Naive thymus-derived CD4-positive, alpha-beta T cell (primary cell): ENCODE results near the gene HOXA9. TPM values are rescaled to one million over a fixed set of nuclear protein-coding genes. Genes with fewer than 3 reads are reported as not detected.

Source experiments
- ATAC-seq: fragments of 150-1000 bp; cut with Tn5 transposase; 2 replicates; pipeline ENCODE4 v1.10.0; 2021; ENCODE audit warnings: mild to moderate bottlenecking, moderate library complexity
- CTCF ChIA-PET: fragments of 350-600 bp; sonication (Branson Sonifier 250); formaldehyde crosslinking; loops from one replicate; lab custom pipeline; 2021; ENCODE audit warnings: antibody characterized with exemption; lab: Charles Lee
- POLR2A ChIA-PET: fragments of 350-600 bp; sonication (Branson Sonifier 250); formaldehyde crosslinking; loops from one replicate; lab custom pipeline; 2021; ENCODE audit warnings: antibody characterized with exemption, inconsistent platforms; lab: Charles Lee
- DNase-seq, 9 donors: peaks; one replicate each; pipeline versions ENCODE4 v3.0.0 to v3.0.0-alpha.2; 2020 to 2022; ENCODE audit warnings: mixed read lengths in 1 of 9
- H3K27ac ChIP-seq: one replicate; pipeline ENCODE4 v1.7.0; 2013; ENCODE audit warnings: mild to moderate bottlenecking, low read depth, low read length, moderate library complexity
- H3K27me3 ChIP-seq, 2 donors: one replicate each; pipeline ENCODE4 v1.7.0; 2013; ENCODE audit warnings: low read length in 2 of 2, mild to moderate bottlenecking in 2 of 2, moderate library complexity in 2 of 2; ENCODE audit not compliant: control insufficient read depth in 2 of 2, insufficient read depth in 2 of 2
- H3K36me3 ChIP-seq, 3 experiments: 1 replicate in 2 of 3; 2 replicates in 1 of 3; pipeline ENCODE4 v1.7.0; 2013; ENCODE audit warnings: low read length in 3 of 3, mild to moderate bottlenecking in 3 of 3, moderate library complexity in 1 of 3; ENCODE audit not compliant: insufficient read depth in 3 of 3, control insufficient read depth in 2 of 3
- H3K4me1 ChIP-seq, 2 donors: one replicate each; pipeline ENCODE4 v1.7.0; 2013; ENCODE audit warnings: low read length in 2 of 2, mild to moderate bottlenecking in 2 of 2, moderate library complexity in 1 of 2; ENCODE audit not compliant: control insufficient read depth in 2 of 2, insufficient read depth in 2 of 2
- H3K4me3 ChIP-seq: 2 replicates; pipeline ENCODE4 v1.7.0; 2013; ENCODE audit warnings: mild to moderate bottlenecking, low read length
- H3K9me3 ChIP-seq, 3 experiments: 1 replicate in 2 of 3; 2 replicates in 1 of 3; pipeline ENCODE4 v1.7.0; 2013; ENCODE audit warnings: low read length in 3 of 3; ENCODE audit not compliant: control insufficient read depth in 2 of 3
- H3K27ac Mint-ChIP-seq, 9 donors: one replicate each; pipeline ENCODE4 v1.8.0; 2020 to 2022; ENCODE audit warnings: mixed read lengths in 9 of 9, mild to moderate bottlenecking in 8 of 9, moderate library complexity in 5 of 9, inconsistent platforms in 2 of 9
- H3K27me3 Mint-ChIP-seq, 5 donors: one replicate each; pipeline ENCODE4 v1.8.0; 2021 to 2022; ENCODE audit warnings: mixed read lengths in 5 of 5, mild to moderate bottlenecking in 1 of 5
- H3K36me3 Mint-ChIP-seq, 5 donors: one replicate each; pipeline ENCODE4 v1.8.0; 2020 to 2022; ENCODE audit warnings: mixed read lengths in 5 of 5, mild to moderate bottlenecking in 3 of 5, inconsistent platforms in 1 of 5
- H3K4me1 Mint-ChIP-seq, 7 donors: one replicate each; pipeline ENCODE4 v1.8.0; 2020 to 2022; ENCODE audit warnings: mixed read lengths in 7 of 7, mild to moderate bottlenecking in 3 of 7, inconsistent platforms in 1 of 7
- H3K4me3 Mint-ChIP-seq, 10 donors: one replicate each; pipeline ENCODE4 v1.8.0; 2020 to 2022; ENCODE audit warnings: mild to moderate bottlenecking in 10 of 10, mixed read lengths in 10 of 10, moderate library complexity in 6 of 10, inconsistent platforms in 2 of 10
- H3K9me3 Mint-ChIP-seq, 11 donors: one replicate each; pipeline ENCODE4 v1.8.0; 2020 to 2022; ENCODE audit warnings: mixed read lengths in 11 of 11, mild to moderate bottlenecking in 4 of 11, inconsistent platforms in 1 of 11, moderate library complexity in 1 of 11
- intact Hi-C, 2 donors: fragments of 100-400 bp; cut with micrococcal nuclease; formaldehyde crosslinking; loops; one replicate each; pipeline ENCODE4 v1.15.1; 2023
- polyA plus RNA-seq, 2 donors: library from polyadenylated mRNA; unstranded; fragments of 300-500 nt; fragmentation: Illumina TruSeq; gene quantifications; one replicate each; pipeline ENCODE4 v1.2.3, GENCODE V29; 2021
- total RNA-seq, 6 experiments: library from RNA in 5 of 6; stranded (reverse) in 5 of 6; gene quantifications; 1 replicate in 5 of 6; 2 replicates in 1 of 6; pipeline ENCODE4 v1.2.3 and lab custom pipeline; 2021 to 2026

Gene HOXA9
- total and polyA plus RNA-seq, 7 experiments from 2014 or later, result 0.70 to 1.7 TPM; not detected in 5

DNA sequence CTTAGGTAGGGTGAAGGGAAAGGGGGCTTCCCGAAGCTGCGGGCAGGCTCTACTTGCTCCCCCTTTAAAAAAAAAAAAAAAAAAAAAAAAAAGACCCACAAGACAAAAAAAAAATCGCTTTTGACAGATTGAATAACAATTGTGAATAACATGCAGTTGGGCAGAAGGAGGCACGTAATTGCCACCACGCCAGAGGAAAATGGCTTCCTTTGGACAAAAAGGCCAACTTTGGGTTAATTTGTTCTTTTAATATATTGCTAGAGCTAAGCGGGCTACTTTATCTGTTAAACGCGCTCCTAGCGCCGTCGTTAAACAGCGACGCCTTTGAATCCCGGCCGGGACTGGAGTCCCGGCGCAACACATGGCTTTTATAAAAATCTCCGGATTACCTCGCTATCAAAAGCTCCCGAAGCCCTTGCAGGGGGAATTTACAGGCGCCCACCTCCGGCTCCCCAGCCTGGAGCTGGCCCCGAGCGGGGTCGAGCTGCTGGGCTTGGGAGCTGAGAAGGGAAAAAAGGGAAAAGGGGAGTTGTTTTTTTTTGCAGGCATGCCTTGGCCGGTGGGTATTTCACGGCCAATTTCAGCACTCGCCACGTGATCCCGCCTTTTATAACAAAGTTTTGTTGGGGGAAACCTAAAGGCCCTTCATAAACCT is 18.5 kb upstream of the HOXA9 start:
- H3K4me1 Mint-ChIP-seq, result peaks cover 29 to 55% (median 46%) of the 10 kb centered on the region in 7 donors
- Histone ChIP-seq H3K9me3 (no peaks in the 10 kb centered on the region), H3K36me3 (no peaks in the 10 kb centered on the region), H3K4me1 (peaks cover 34 to 48% of the 10 kb centered on the region in 2 donors), H3K27me3 (peaks cover 53 to 89% of the 10 kb centered on the region in 2 donors), H3K4me3 (peak overlapping the region; percentile 39), H3K27ac (no peak overlapping the region)
- H3K4me3 Mint-ChIP-seq, result peak overlapping the region; percentile 17 to 87 (median 58)
- ChIA-PET POLR2A (interaction anchor here (0.7 to 1.3 kb wide), 2 partner anchors 16 to 59 kb away, joined by 3 to 7 read pairs; partner anchors contain the start of gene EVX1), CTCF (interaction anchor here (0.6 to 1.6 kb wide), 5 partner anchors 10 to 504 kb away, joined by 3 to 4 read pairs (median 3); no protein-coding TSS in a partner anchor)
- H3K9me3 Mint-ChIP-seq, result peaks cover 0 to 14% (median 0%) of the 10 kb centered on the region in 11 donors
- intact Hi-C loops, result loop anchor here (1.0 to 2.0 kb wide), 4 partner anchors 10 to 17 kb away; partner anchors contain the start of genes HOXA10 (in 1 of the 2) and HOXA13 (in 1 of the 2)
- no peak for ATAC-seq
- peaks cover 79 to 92% (median 83%) of the 10 kb centered on the region in 5 donors for H3K27me3 Mint-ChIP-seq
- H3K36me3 Mint-ChIP-seq, result no peaks in the 10 kb centered on the region
- H3K27ac Mint-ChIP-seq, result peak overlapping the region in 4 of 9 donors; percentile 11 to 65 (median 32)
- DNase-seq, result peak in 2 of 9 donors; percentile 6 to 16

DNA sequence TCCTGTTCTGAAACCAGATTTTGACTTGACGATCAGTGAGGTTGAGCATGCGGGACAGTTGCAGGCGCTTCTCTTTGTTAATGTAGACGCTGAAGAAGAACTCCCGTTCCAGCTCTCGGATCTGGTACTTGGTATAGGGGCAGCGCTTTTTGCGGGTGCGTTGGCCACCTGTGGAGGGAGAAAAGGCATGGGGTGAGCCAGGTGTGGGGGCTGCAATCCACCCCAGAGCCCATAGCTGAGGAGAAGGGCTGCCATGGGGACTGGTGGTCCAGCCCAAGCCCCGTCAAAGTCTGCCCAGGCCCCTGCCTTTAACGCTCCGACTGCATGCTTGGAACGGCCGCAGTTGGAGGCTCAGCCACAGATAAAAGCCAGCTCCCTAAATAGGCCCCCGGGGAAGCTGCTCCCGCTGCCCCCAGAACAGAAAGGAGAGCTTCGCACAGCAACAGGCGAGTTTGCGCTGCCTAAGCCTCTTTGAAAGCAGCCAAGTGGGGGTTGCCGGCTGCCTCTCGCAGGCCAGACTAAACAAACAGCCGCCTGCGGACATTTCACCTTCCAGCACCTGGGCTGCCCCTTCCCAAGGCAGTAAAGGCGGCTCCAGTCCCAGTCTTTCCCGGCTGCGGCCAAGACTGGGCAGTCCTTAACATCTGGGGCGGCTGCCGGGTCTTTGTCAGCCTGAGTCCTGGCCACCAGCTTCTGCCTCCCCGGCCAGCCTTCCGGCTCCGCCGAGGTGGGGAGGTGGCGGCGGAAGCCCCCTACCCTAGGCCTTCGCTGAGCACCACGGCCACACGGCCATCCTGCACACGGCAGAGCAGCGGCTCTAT is 17.7 kb upstream of the HOXA9 start:
- DNase-seq, result peak in 2 of 9 donors; percentile 7 to 22
- Mint-ChIP-seq H3K27ac (peak overlapping the region in 4 of 9 donors; percentile 31 to 80 (median 60)), H3K27me3 (peaks cover 79 to 91% (median 83%) of the 10 kb centered on the region in 5 donors), H3K4me1 (peaks cover 22 to 48% (median 39%) of the 10 kb centered on the region in 7 donors), H3K4me3 (peak overlapping the region in 2 of 10 donors; percentile 78 to 87), H3K36me3 (no peaks in the 10 kb centered on the region), H3K9me3 (peaks cover 0 to 14% (median 0%) of the 10 kb centered on the region in 11 donors)
- POLR2A ChIA-PET, result interaction anchor here (0.7 to 1.3 kb wide), 2 partner anchors 15 to 59 kb away, joined by 3 to 7 read pairs; partner anchors contain the start of gene EVX1
- ATAC-seq, result no peak
- Histone ChIP-seq H3K4me3 (no peak overlapping the region), H3K4me1 (peaks cover 27 to 41% of the 10 kb centered on the region in 2 donors), H3K9me3 (no peaks in the 10 kb centered on the region), H3K27me3 (peaks cover 46 to 84% of the 10 kb centered on the region in 2 donors), H3K36me3 (no peaks in the 10 kb centered on the region), H3K27ac (no peak overlapping the region)
- intact Hi-C loops, result no loop called here
- CTCF ChIA-PET, result interaction anchor here (0.6 to 1.6 kb wide), 4 partner anchors 10 to 503 kb away, joined by 3 to 4 read pairs (median 3); no protein-coding TSS in a partner anchor

DNA sequence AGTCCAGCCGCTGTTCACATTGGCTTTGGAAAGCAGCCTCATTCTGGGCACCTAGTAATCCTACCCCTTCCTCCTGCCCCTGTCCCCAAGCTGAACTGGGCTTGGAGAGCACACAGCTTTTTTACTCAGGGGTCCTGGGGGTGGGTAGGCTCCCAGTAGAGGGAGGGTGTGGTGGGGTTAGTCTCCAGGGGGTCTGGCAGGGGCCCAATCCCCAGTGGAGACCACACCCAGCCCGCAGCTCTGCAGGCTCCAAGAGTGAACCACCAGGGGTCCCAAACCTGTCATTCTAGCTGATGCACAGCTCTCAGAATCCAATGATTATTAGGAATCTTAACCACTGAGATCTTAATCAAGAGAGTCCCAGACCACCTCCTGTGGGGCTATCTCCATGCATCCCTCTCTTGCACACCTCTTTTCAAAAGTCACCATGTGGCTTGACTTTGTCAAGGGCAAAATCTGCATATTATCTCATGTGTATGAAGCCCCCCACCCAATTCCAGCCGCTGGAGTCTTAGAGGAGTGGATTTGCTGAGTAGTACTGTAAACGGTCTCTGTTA is 17.0 kb upstream of the HOXA9 start:
- H3K4me3 Mint-ChIP-seq, result peak overlapping the region in 1 of 10 donors; percentile 87
- POLR2A ChIA-PET, result no interaction called here

DNA sequence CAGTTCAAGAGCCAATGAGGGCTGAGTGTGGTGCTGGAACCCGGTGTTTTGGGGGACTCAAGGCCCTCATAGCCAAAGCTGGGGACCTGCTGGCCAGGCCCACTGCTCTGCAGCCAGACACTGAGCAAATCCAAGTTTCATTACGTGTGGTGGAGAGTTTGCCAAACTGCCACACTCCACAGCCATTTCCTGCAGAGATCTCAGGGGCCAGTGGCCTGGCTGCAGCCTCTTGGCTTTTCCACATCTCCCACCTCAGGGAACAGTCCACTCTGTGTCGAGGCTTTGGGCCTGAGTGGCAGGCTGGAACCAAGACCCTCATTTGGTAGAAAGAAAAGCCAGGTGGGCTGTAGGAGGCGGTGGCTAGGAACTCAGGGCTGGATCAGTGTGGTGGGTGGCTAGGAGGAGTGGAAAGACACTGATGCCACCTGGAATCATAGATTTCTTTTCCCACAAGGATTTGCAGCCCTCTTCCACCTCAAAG is 16.5 kb upstream of the HOXA9 start:
- Mint-ChIP-seq H3K9me3 (peaks cover 0 to 10% (median 0%) of the 10 kb centered on the region in 11 donors), H3K4me1 (peaks cover 17 to 36% (median 29%) of the 10 kb centered on the region in 7 donors), H3K27me3 (peaks cover 76 to 86% (median 79%) of the 10 kb centered on the region in 5 donors), H3K27ac (no peak overlapping the region), H3K4me3 (no peak overlapping the region), H3K36me3 (no peaks in the 10 kb centered on the region)
- ChIA-PET POLR2A (no interaction called here), CTCF (interaction anchor here (1.6 kb wide), 1 partner anchor 8 kb away, joined by 4 read pairs; no protein-coding TSS in a partner anchor)
- DNase-seq (peak in 1 of 9 donors; percentile 4), ATAC-seq (no peak)
- Histone ChIP-seq H3K4me1 (peaks cover 21 to 30% of the 10 kb centered on the region in 2 donors), H3K9me3 (no peaks in the 10 kb centered on the region), H3K4me3 (no peak overlapping the region), H3K36me3 (no peaks in the 10 kb centered on the region), H3K27me3 (peaks cover 35 to 72% of the 10 kb centered on the region in 2 donors), H3K27ac (no peak overlapping the region)
- intact Hi-C loops, result no loop called here

More for the DNA sequence above, 17.0 kb upstream of the HOXA9 start:
- H3K27ac Mint-ChIP-seq, result peak overlapping the region in 2 of 9 donors; percentile 69 to 80
- peaks cover 0 to 14% (median 0%) of the 10 kb centered on the region in 11 donors for H3K9me3 Mint-ChIP-seq
- peaks cover 40 to 77% of the 10 kb centered on the region in 2 donors for H3K27me3 ChIP-seq
- H3K36me3 Mint-ChIP-seq, result no peaks in the 10 kb centered on the region
- no peaks in the 10 kb centered on the region for H3K36me3 ChIP-seq
- intact Hi-C loops, result no loop called here
- no peak for DNase-seq
- H3K9me3 ChIP-seq, result no peaks in the 10 kb centered on the region
- H3K4me1 ChIP-seq, result peaks cover 22 to 34% of the 10 kb centered on the region in 2 donors
- no peak overlapping the region for H3K27ac ChIP-seq
- peaks cover 79 to 91% (median 81%) of the 10 kb centered on the region in 5 donors for H3K27me3 Mint-ChIP-seq
- CTCF ChIA-PET, result interaction anchor here (1.6 kb wide), 1 partner anchor 9 kb away, joined by 4 read pairs; no protein-coding TSS in a partner anchor
- no peak for ATAC-seq
- H3K4me3 ChIP-seq, result no peak overlapping the region
- H3K4me1 Mint-ChIP-seq, result peaks cover 17 to 41% (median 31%) of the 10 kb centered on the region in 7 donors

DNA sequence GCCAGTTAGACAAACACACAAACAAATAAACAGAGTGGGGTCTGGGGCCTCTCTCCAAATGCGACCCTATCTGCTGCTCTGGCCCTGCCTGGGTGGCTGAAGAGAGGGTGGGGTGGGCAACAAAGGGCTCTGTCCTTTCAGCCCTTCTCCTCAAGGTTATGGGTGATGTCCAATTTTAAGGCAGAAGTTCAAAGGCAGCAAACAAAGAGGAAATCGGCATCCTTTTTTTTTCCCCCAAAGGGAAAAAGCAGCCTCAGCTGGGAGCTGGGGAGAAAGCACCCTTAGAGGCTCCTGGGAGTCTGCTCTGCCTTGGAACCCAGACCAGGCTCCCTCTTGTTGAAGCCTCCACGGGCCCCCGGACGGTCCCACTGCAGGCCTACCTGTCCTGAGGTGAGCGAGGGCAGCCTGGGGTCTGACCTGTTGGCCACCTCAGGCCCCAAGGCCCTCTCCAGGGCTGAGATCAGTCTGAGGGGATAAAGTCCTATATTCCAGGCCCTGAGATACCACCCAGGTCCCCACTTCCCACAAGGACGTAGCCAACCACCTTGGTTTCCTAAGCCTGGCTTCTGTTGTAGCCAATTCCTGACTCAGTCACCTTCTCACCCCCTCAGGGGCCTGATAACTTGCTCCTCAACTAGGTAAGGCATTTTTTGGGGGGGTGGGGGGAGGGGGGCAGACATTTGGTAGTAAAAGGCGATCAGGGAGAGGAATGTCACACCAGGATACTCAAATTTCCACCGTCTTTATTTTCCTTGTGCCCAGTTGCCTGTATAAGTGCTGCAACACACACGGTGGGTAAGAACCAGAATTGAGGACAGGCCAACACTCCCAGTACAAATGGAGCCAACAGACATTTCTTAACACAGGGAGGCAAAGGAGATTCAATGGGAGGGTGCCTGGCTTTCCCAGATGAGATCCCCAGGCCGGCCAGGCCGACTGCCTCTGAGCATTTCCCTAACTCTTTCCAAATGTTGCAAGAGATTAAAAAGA is 15.4 kb upstream of the HOXA9 start:
- Mint-ChIP-seq H3K27me3 (peaks cover 70 to 83% (median 79%) of the 10 kb centered on the region in 5 donors), H3K4me1 (peaks cover 8 to 26% (median 22%) of the 10 kb centered on the region in 7 donors), H3K4me3 (peak overlapping the region in 4 of 10 donors; percentile 14 to 44 (median 22)), H3K27ac (no peak overlapping the region), H3K36me3 (no peaks in the 10 kb centered on the region), H3K9me3 (peaks cover 0 to 6% (median 0%) of the 10 kb centered on the region in 11 donors)
- H3K27me3 ChIP-seq, result peaks cover 27 to 61% of the 10 kb centered on the region in 2 donors
- ChIA-PET POLR2A (no interaction called here), CTCF (interaction anchor here (0.5 to 1.8 kb wide), 3 partner anchors 9 to 791 kb away, joined by 3 to 8 read pairs (median 4); no protein-coding TSS in a partner anchor)
- H3K4me3 ChIP-seq, result no peak overlapping the region
- no peak overlapping the region for H3K27ac ChIP-seq
- H3K4me1 ChIP-seq, result peaks cover 10 to 28% of the 10 kb centered on the region in 2 donors
- DNase-seq (peak in 1 of 9 donors; percentile 2), ATAC-seq (no peak)
- intact Hi-C loops, result no loop called here
- no peaks in the 10 kb centered on the region for H3K9me3 ChIP-seq
- no peaks in the 10 kb centered on the region for H3K36me3 ChIP-seq
